GM19023 (cell line): Measurements from ENCODE around the gene COL7A1.
"Not testable (repeated sequence)": the region's sequence is repeated elsewhere in the genome, so short reads cannot be mapped to it uniquely, and the experiment has no call there.

ENCODE experiments used
- ATAC-seq: cut with Tn5 transposase; IDR thresholded peaks from one replicate; pipeline ENCODE4 v1.9.1; 2021; ENCODE audit warnings: mild to moderate bottlenecking, moderate library complexity; ENCODE audit not compliant: unreplicated experiment

Gene COL7A1

GRCh38 chr3:48565186-48565585, 29.9 kb downstream of the COL7A1 start:
- no peak for ATAC-seq

- ATAC-seq, result no peak
Measured at GRCh38 chr3:48564667-48565066, 30.5 kb downstream of the COL7A1 start.

GRCh38 chr3:48564022-48564421, 31.1 kb downstream of the COL7A1 start:
- ATAC-seq, result no peak

- no peak for ATAC-seq
Measured at GRCh38 chr3:48563382-48563918, 31.7 kb downstream of the COL7A1 start, which contains the start of gene UCN2. Gene UCN2, minus strand, starts transcription at chr3:48563781. Its CDS starts 657 bp downstream, at chr3:48563124.

GRCh38 chr3:48562367-48563095, 32.6 kb downstream of the COL7A1 start:
- no peak for ATAC-seq

GRCh38 chr3:48561045-48561736, 33.9 kb downstream of the COL7A1 start:
- ATAC-seq, result no peak

GRCh38 chr3:48560648-48561018, 34.5 kb downstream of the COL7A1 start:
- ATAC-seq, result no peak

GRCh38 chr3:48558493-48559134, 36.5 kb downstream of the COL7A1 start:
- no peak for ATAC-seq

GRCh38 chr3:48556796-48557626, 38.1 kb downstream of the COL7A1 start, which contains the start of gene PFKFB4:
Gene PFKFB4, minus strand, starts transcription at chr3:48556803. Its CDS starts 26 bp downstream, at chr3:48556777.
- ATAC-seq, result peak; percentile 87

- peak; percentile 1 for ATAC-seq
Measured at GRCh38 chr3:48555949-48556795, 39.0 kb downstream of the COL7A1 start.

GRCh38 chr3:48555231-48555948, 39.7 kb downstream of the COL7A1 start:
- no peak for ATAC-seq

- no peak for ATAC-seq
Measured at GRCh38 chr3:48553886-48554845, 41.0 kb downstream of the COL7A1 start.

- ATAC-seq, result no peak
Measured at GRCh38 chr3:48553361-48553760, 41.8 kb downstream of the COL7A1 start.

GRCh38 chr3:48552111-48552951, 42.8 kb downstream of the COL7A1 start:
- ATAC-seq, result no peak

- not testable (repeated sequence) for ATAC-seq
Measured at GRCh38 chr3:48551651-48552050, 43.5 kb downstream of the COL7A1 start.

GRCh38 chr3:48548729-48549705, 46.1 kb downstream of the COL7A1 start:
- peak; percentile 72 for ATAC-seq
